Naive thymus-derived CD4-positive, alpha-beta T cell (primary cell): ENCODE results near the gene LRP5. TPM values are rescaled to one million over a fixed set of nuclear protein-coding genes. Genes with fewer than 3 reads are reported as not detected.
"Not testable (repeated sequence)": the region's sequence is repeated elsewhere in the genome, so short reads cannot be mapped to it uniquely, and the experiment has no call there.

Experiments
- ATAC-seq: fragments of 150-1000 bp; cut with Tn5 transposase; 2 replicates; pipeline ENCODE4 v1.10.0; 2021; ENCODE audit warnings: mild to moderate bottlenecking, moderate library complexity
- CTCF ChIA-PET: fragments of 350-600 bp; sonication (Branson Sonifier 250); formaldehyde crosslinking; loops from one replicate; lab custom pipeline; 2021; ENCODE audit warnings: antibody characterized with exemption; lab: Charles Lee
- POLR2A ChIA-PET: fragments of 350-600 bp; sonication (Branson Sonifier 250); formaldehyde crosslinking; loops from one replicate; lab custom pipeline; 2021; ENCODE audit warnings: antibody characterized with exemption, inconsistent platforms; lab: Charles Lee
- DNase-seq, 9 donors: peaks; one replicate each; pipeline versions ENCODE4 v3.0.0 to v3.0.0-alpha.2; 2020 to 2022; ENCODE audit warnings: mixed read lengths in 1 of 9
- H3K27ac ChIP-seq: one replicate; pipeline ENCODE4 v1.7.0; 2013; ENCODE audit warnings: mild to moderate bottlenecking, low read depth, low read length, moderate library complexity
- H3K27me3 ChIP-seq, 2 donors: one replicate each; pipeline ENCODE4 v1.7.0; 2013; ENCODE audit warnings: low read length in 2 of 2, mild to moderate bottlenecking in 2 of 2, moderate library complexity in 2 of 2; ENCODE audit not compliant: control insufficient read depth in 2 of 2, insufficient read depth in 2 of 2
- H3K36me3 ChIP-seq, 3 experiments: 1 replicate in 2 of 3; 2 replicates in 1 of 3; pipeline ENCODE4 v1.7.0; 2013; ENCODE audit warnings: low read length in 3 of 3, mild to moderate bottlenecking in 3 of 3, moderate library complexity in 1 of 3; ENCODE audit not compliant: insufficient read depth in 3 of 3, control insufficient read depth in 2 of 3
- H3K4me1 ChIP-seq, 2 donors: one replicate each; pipeline ENCODE4 v1.7.0; 2013; ENCODE audit warnings: low read length in 2 of 2, mild to moderate bottlenecking in 2 of 2, moderate library complexity in 1 of 2; ENCODE audit not compliant: control insufficient read depth in 2 of 2, insufficient read depth in 2 of 2
- H3K4me3 ChIP-seq: 2 replicates; pipeline ENCODE4 v1.7.0; 2013; ENCODE audit warnings: mild to moderate bottlenecking, low read length
- H3K9me3 ChIP-seq, 3 experiments: 1 replicate in 2 of 3; 2 replicates in 1 of 3; pipeline ENCODE4 v1.7.0; 2013; ENCODE audit warnings: low read length in 3 of 3; ENCODE audit not compliant: control insufficient read depth in 2 of 3
- H3K27ac Mint-ChIP-seq, 9 donors: one replicate each; pipeline ENCODE4 v1.8.0; 2020 to 2022; ENCODE audit warnings: mixed read lengths in 9 of 9, mild to moderate bottlenecking in 8 of 9, moderate library complexity in 5 of 9, inconsistent platforms in 2 of 9
- H3K27me3 Mint-ChIP-seq, 5 donors: one replicate each; pipeline ENCODE4 v1.8.0; 2021 to 2022; ENCODE audit warnings: mixed read lengths in 5 of 5, mild to moderate bottlenecking in 1 of 5
- H3K36me3 Mint-ChIP-seq, 5 donors: one replicate each; pipeline ENCODE4 v1.8.0; 2020 to 2022; ENCODE audit warnings: mixed read lengths in 5 of 5, mild to moderate bottlenecking in 3 of 5, inconsistent platforms in 1 of 5
- H3K4me1 Mint-ChIP-seq, 7 donors: one replicate each; pipeline ENCODE4 v1.8.0; 2020 to 2022; ENCODE audit warnings: mixed read lengths in 7 of 7, mild to moderate bottlenecking in 3 of 7, inconsistent platforms in 1 of 7
- H3K4me3 Mint-ChIP-seq, 10 donors: one replicate each; pipeline ENCODE4 v1.8.0; 2020 to 2022; ENCODE audit warnings: mild to moderate bottlenecking in 10 of 10, mixed read lengths in 10 of 10, moderate library complexity in 6 of 10, inconsistent platforms in 2 of 10
- H3K9me3 Mint-ChIP-seq, 11 donors: one replicate each; pipeline ENCODE4 v1.8.0; 2020 to 2022; ENCODE audit warnings: mixed read lengths in 11 of 11, mild to moderate bottlenecking in 4 of 11, inconsistent platforms in 1 of 11, moderate library complexity in 1 of 11
- intact Hi-C, 2 donors: fragments of 100-400 bp; cut with micrococcal nuclease; formaldehyde crosslinking; loops; one replicate each; pipeline ENCODE4 v1.15.1; 2023
- polyA plus RNA-seq, 2 donors: library from polyadenylated mRNA; unstranded; fragments of 300-500 nt; fragmentation: Illumina TruSeq; gene quantifications; one replicate each; pipeline ENCODE4 v1.2.3, GENCODE V29; 2021
- total RNA-seq, 6 experiments: library from RNA in 5 of 6; stranded (reverse) in 5 of 6; gene quantifications; 1 replicate in 5 of 6; 2 replicates in 1 of 6; pipeline ENCODE4 v1.2.3 and lab custom pipeline; 2021 to 2026

LRP5 gene
- total and polyA plus RNA-seq, 7 experiments from 2014 or later, result 0.35 to 29.9 (median 2.2) TPM

GRCh38 chr11:68430384-68430783 is 118.0 kb downstream of the LRP5 start:
- Mint-ChIP-seq H3K36me3 (peaks cover 7 to 37% (median 21%) of the 10 kb centered on the region in 5 donors), H3K27me3 (no peaks in the 10 kb centered on the region), H3K4me3 (no peak overlapping the region), H3K4me1 (no peaks in the 10 kb centered on the region), H3K27ac (no peak overlapping the region), H3K9me3 (peaks cover 0 to 24% (median 13%) of the 10 kb centered on the region in 11 donors)
- intact Hi-C loops, result no loop called here
- CTCF ChIA-PET, result no interaction called here
- no peak for ATAC-seq
- Histone ChIP-seq H3K4me3 (no peak overlapping the region), H3K27ac (no peak overlapping the region), H3K36me3 (peaks cover 0 to 8% (median 0%) of the 10 kb centered on the region in 3 experiments), H3K9me3 (peaks cover 0 to 11% (median 3%) of the 10 kb centered on the region in 3 experiments), H3K27me3 (no peaks in the 10 kb centered on the region), H3K4me1 (no peaks in the 10 kb centered on the region)
- no peak for DNase-seq
- POLR2A ChIA-PET, result no interaction called here

GRCh38 chr11:68430801-68431200 is 118.4 kb downstream of the LRP5 start:
- Mint-ChIP-seq H3K27ac (no peak overlapping the region), H3K36me3 (peaks cover 7 to 35% (median 21%) of the 10 kb centered on the region in 5 donors), H3K4me1 (no peaks in the 10 kb centered on the region), H3K9me3 (peaks cover 0 to 24% (median 13%) of the 10 kb centered on the region in 11 donors), H3K4me3 (no peak overlapping the region), H3K27me3 (no peaks in the 10 kb centered on the region)
- Histone ChIP-seq H3K9me3 (peaks cover 0 to 11% (median 3%) of the 10 kb centered on the region in 3 experiments), H3K4me3 (no peak overlapping the region), H3K27ac (no peak overlapping the region), H3K27me3 (no peaks in the 10 kb centered on the region), H3K36me3 (peaks cover 0 to 8% (median 0%) of the 10 kb centered on the region in 3 experiments), H3K4me1 (no peaks in the 10 kb centered on the region)
- ATAC-seq, result no peak
- CTCF ChIA-PET, result no interaction called here
- intact Hi-C loops, result no loop called here
- DNase-seq, result no peak
- POLR2A ChIA-PET, result no interaction called here

- no peak overlapping the region for H3K27ac ChIP-seq
- no peaks in the 10 kb centered on the region for H3K27me3 Mint-ChIP-seq
- H3K4me1 ChIP-seq, result no peaks in the 10 kb centered on the region
- peaks cover 0 to 24% (median 13%) of the 10 kb centered on the region in 11 donors for H3K9me3 Mint-ChIP-seq
- H3K36me3 Mint-ChIP-seq, result peaks cover 7 to 28% (median 21%) of the 10 kb centered on the region in 5 donors
- peaks cover 0 to 8% (median 0%) of the 10 kb centered on the region in 3 experiments for H3K36me3 ChIP-seq
- no peak overlapping the region for H3K4me3 ChIP-seq
- H3K4me1 Mint-ChIP-seq, result peaks cover 0 to under 1% (median 0%) of the 10 kb centered on the region in 7 donors
- intact Hi-C loops, result no loop called here
- peaks cover 0 to 11% (median 3%) of the 10 kb centered on the region in 3 experiments for H3K9me3 ChIP-seq
- no peaks in the 10 kb centered on the region for H3K27me3 ChIP-seq
- DNase-seq (no peak), ATAC-seq (no peak)
- ChIA-PET POLR2A (no interaction called here), CTCF (no interaction called here)
- H3K27ac Mint-ChIP-seq, result no peak overlapping the region
- no peak overlapping the region for H3K4me3 Mint-ChIP-seq
Observed at GRCh38 chr11:68431984-68432645, 119.7 kb downstream of the LRP5 start.

- ChIA-PET CTCF (no interaction called here), POLR2A (no interaction called here)
- Mint-ChIP-seq H3K27me3 (no peaks in the 10 kb centered on the region), H3K27ac (no peak overlapping the region), H3K4me3 (no peak overlapping the region), H3K4me1 (peaks cover 0 to 4% (median 0%) of the 10 kb centered on the region in 7 donors), H3K9me3 (peaks cover 0 to 24% (median 13%) of the 10 kb centered on the region in 11 donors), H3K36me3 (peaks cover 7 to 30% (median 21%) of the 10 kb centered on the region in 5 donors)
- no peak overlapping the region for H3K27ac ChIP-seq
- H3K36me3 ChIP-seq, result peaks cover 0 to 8% (median 0%) of the 10 kb centered on the region in 3 experiments
- intact Hi-C loops, result no loop called here
- no peaks in the 10 kb centered on the region for H3K4me1 ChIP-seq
- no peak overlapping the region for H3K4me3 ChIP-seq
- H3K27me3 ChIP-seq, result no peaks in the 10 kb centered on the region
- H3K9me3 ChIP-seq, result peaks cover 0 to 11% (median 3%) of the 10 kb centered on the region in 3 experiments
- no peak for ATAC-seq
- no peak for DNase-seq
Observed at GRCh38 chr11:68432874-68433273, 120.5 kb downstream of the LRP5 start.

GRCh38 chr11:68433541-68433940 is 121.2 kb downstream of the LRP5 start:
- Mint-ChIP-seq H3K4me1 (peaks cover 0 to 4% (median 0%) of the 10 kb centered on the region in 7 donors), H3K36me3 (peaks cover 7 to 25% (median 16%) of the 10 kb centered on the region in 5 donors), H3K9me3 (peaks cover 0 to 22% (median 13%) of the 10 kb centered on the region in 11 donors), H3K4me3 (no peak overlapping the region), H3K27me3 (no peaks in the 10 kb centered on the region), H3K27ac (no peak overlapping the region)
- H3K4me1 ChIP-seq, result no peaks in the 10 kb centered on the region
- no peaks in the 10 kb centered on the region for H3K27me3 ChIP-seq
- peaks cover 0 to 11% (median 3%) of the 10 kb centered on the region in 3 experiments for H3K9me3 ChIP-seq
- ChIA-PET POLR2A (no interaction called here), CTCF (no interaction called here)
- ATAC-seq, result no peak
- intact Hi-C loops, result no loop called here
- peaks cover 0 to 8% (median 0%) of the 10 kb centered on the region in 3 experiments for H3K36me3 ChIP-seq
- no peak overlapping the region for H3K4me3 ChIP-seq
- no peak overlapping the region for H3K27ac ChIP-seq
- no peak for DNase-seq

- H3K4me3 Mint-ChIP-seq, H3K9me3 ChIP-seq, POLR2A ChIA-PET, CTCF ChIA-PET, H3K27ac ChIP-seq, H3K4me1 Mint-ChIP-seq, H3K4me3 ChIP-seq, ATAC-seq, H3K4me1 ChIP-seq, H3K27me3 Mint-ChIP-seq, H3K36me3 ChIP-seq, DNase-seq, H3K27me3 ChIP-seq, intact Hi-C loops, H3K27ac Mint-ChIP-seq: not testable (repeated sequence)
- Mint-ChIP-seq H3K9me3 (peaks cover 0 to 17% (median 12%) of the 10 kb centered on the region in 11 donors), H3K36me3 (peaks cover 6 to 21% (median 12%) of the 10 kb centered on the region in 5 donors)
Observed at GRCh38 chr11:68434159-68434558, 121.8 kb downstream of the LRP5 start.
